Keratinocyte (primary cell): ENCODE measurements around the gene CENPT. TPM values are rescaled to one million over a fixed set of nuclear protein-coding genes. Genes with fewer than 3 reads are reported as not detected.

Experiments
- DNase-seq: peaks from one replicate; pipeline ENCODE4 v3.0.0-alpha.2; 2011; ENCODE audit warnings: low read depth, missing footprints, low spot score
- FAIRE-seq: peaks from 2 replicates; lab custom pipeline; 2011; peaks lifted over from hg19 to GRCh38; lab: Jason Lieb, UNC
- H2AFZ ChIP-seq: 2 replicates; pipeline ENCODE4 v1.6.0; 2012; ENCODE audit warnings: low read length, control low read depth, inconsistent platforms; ENCODE audit not compliant: control insufficient read depth
- H3K27ac ChIP-seq: 2 replicates; pipeline ENCODE4 v1.5.1; 2011; ENCODE audit warnings: low read length; ENCODE audit not compliant: control insufficient read depth, insufficient read depth
- H3K27me3 ChIP-seq: 3 replicates; pipeline ENCODE4 v1.6.0; 2011; ENCODE audit warnings: low read length; ENCODE audit not compliant: control insufficient read depth, insufficient read depth; ENCODE audit errors: extremely low read depth
- H3K36me3 ChIP-seq, 2 experiments: 2 replicates in 1 of 2; 3 replicates in 1 of 2; pipeline ENCODE4 v1.5.1; 2011; ENCODE audit warnings: low read length in 2 of 2, mild to moderate bottlenecking in 1 of 2; ENCODE audit not compliant: control insufficient read depth in 2 of 2, insufficient read depth in 2 of 2; ENCODE audit errors: extremely low read depth in 1 of 2
- H3K4me1 ChIP-seq: 3 replicates; pipeline ENCODE4 v1.5.1; 2011; ENCODE audit warnings: low read length; ENCODE audit not compliant: control insufficient read depth, insufficient read depth; ENCODE audit errors: extremely low read depth
- H3K4me2 ChIP-seq: 3 replicates; pipeline ENCODE4 v1.6.0; 2011; ENCODE audit warnings: low read depth, low read length; ENCODE audit not compliant: control insufficient read depth, insufficient read depth; ENCODE audit errors: extremely low read depth
- H3K4me3 ChIP-seq, 3 experiments: fragments of 200-600 bp in 1 of 3; sonication (generic) in 1 of 3; 2 replicates in 2 of 3; 3 replicates in 1 of 3; pipeline ENCODE4 v1.5.1; 2011 to 2016; ENCODE audit warnings: low read length in 3 of 3, mild to moderate bottlenecking in 3 of 3, control low read depth in 2 of 3, inconsistent platforms in 1 of 3, low read depth in 1 of 3, mixed read lengths in 1 of 3, mixed run types in 1 of 3, moderate library complexity in 1 of 3; ENCODE audit not compliant: control insufficient read depth in 2 of 3, insufficient read depth in 2 of 3; ENCODE audit errors: extremely low read depth in 1 of 3
- H3K79me2 ChIP-seq: 2 replicates; pipeline ENCODE4 v1.6.0; 2012; ENCODE audit warnings: low read length; ENCODE audit not compliant: control insufficient read depth, insufficient read depth
- H3K9ac ChIP-seq: 3 replicates; pipeline ENCODE4 v1.6.0; 2011; ENCODE audit warnings: low read length; ENCODE audit not compliant: control insufficient read depth, insufficient read depth; ENCODE audit errors: extremely low read depth
- H3K9me1 ChIP-seq: 3 replicates; pipeline ENCODE4 v1.6.0; 2011; ENCODE audit warnings: low read length; ENCODE audit not compliant: control insufficient read depth, insufficient read depth; ENCODE audit errors: extremely low read depth
- H3K9me3 ChIP-seq: 2 replicates; pipeline ENCODE4 v1.5.1; 2012; ENCODE audit warnings: low read depth, low read length; ENCODE audit not compliant: control insufficient read depth
- H4K20me1 ChIP-seq: 3 replicates; pipeline ENCODE4 v1.6.0; 2011; ENCODE audit warnings: low read length; ENCODE audit not compliant: control insufficient read depth, insufficient read depth; ENCODE audit errors: extremely low read depth
- EZH2 ChIP-seq: IDR thresholded peaks from one replicate; pipeline ENCODE4 v1.6.1; 2012; ENCODE audit warnings: inconsistent platforms, mild to moderate bottlenecking, low read length, moderate library complexity
- dilution Hi-C: fragments of 300-500 bp; cut with MboI; formaldehyde crosslinking; loops from one replicate; pipeline ENCODE4 v1.7.0; 2020; ENCODE audit warnings: low sequenced_read_pairs; ENCODE audit not compliant: extremely low pct_ligation_motif_present
- polyA plus RNA-seq, 5 experiments: library from polyadenylated mRNA; depleted of rRNA in 3 of 5; stranded (reverse) in 3 of 5; stranded (forward) in 1 of 5; unstranded in 1 of 5; fragments of >200 nt; gene quantifications; 1 replicate in 1 of 5; 2 replicates in 3 of 5; 3 replicates in 1 of 5; pipeline versions ENCODE4 v1.2.1 to v1.2.3, GENCODE V29; 2011 to 2012; ENCODE audit warnings: missing spikeins in 2 of 5, low read depth in 1 of 5, low replicate concordance in 1 of 5
- TF ChIP-seq, protein P1 (sequence below), 3 experiments: IDR thresholded peaks in 1 of 3; conservative IDR thresholded peaks in 1 of 3; optimal IDR thresholded peaks in 1 of 3; 2 replicates in 2 of 3; 3 replicates in 1 of 3; pipeline versions ENCODE3 to v1.5.1; 2011; ENCODE audit warnings: low read length in 3 of 3, mild to moderate bottlenecking in 3 of 3, moderate library complexity in 2 of 3, control low read depth in 1 of 3, inconsistent platforms in 1 of 3; ENCODE audit not compliant: insufficient read depth in 2 of 3; ENCODE audit errors: extremely low read depth in 1 of 3

CENPT gene
- polyA plus RNA-seq, 1 donor (not counting 4 experiments of a cell fraction or from before 2014, with no cell fraction given) = 30.1 TPM

DNA sequence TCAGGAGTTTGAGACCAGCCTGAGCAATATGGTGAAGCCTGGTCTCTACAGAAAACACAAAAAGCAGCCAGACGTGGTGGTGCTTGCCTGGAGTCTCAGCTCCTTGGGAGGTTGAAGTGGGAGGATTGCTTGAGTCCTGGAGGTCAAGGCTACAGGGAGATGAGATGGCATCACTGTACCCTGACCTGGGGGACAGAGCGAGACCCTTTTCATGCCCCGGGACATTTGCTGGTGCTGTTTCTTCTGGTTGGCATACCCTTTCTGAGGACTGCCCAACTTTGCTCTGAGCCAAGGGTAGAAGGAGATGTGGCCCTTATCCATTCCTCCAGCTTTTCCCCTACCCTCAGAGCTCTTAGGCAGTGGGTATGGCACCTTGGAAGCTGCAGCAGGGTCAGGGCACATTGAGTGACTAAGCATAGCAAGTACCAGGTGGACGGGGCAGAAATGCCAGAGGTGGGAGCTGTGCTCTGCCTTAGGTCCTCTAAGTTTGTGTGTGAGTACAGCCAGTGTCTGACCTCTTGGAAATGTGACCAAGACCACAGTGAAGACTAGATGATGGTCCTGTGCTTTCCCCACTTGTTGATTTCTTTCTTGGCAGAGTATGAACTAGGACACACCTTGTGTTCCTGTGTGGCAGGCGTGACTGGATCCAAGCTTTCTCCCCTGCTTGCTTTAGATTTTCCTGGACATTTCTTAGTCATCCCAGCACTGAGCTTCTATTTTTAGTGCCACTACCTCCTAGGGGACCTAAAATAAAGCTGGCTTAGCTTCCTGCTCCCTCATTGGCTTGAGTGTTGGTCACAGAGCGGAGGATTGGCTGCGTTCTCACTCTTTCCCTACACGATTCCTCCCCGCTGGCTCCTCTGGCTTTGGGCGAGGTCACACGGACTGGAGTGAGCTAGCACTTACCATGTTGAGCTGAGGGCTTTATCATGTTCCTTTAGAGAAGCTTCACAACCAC lies 15.4 kb upstream of the CENPT start:
- Histone ChIP-seq H3K4me3 (no peak overlapping the region), H3K9me3 (no peaks in the 10 kb centered on the region), H2AFZ (no peak overlapping the region), H3K27ac (peak overlapping the region; percentile 48), H3K4me1 (peaks cover 25% of the 10 kb centered on the region), H4K20me1 (peaks cover 32% of the 10 kb centered on the region), H3K9me1 (peaks cover 5% of the 10 kb centered on the region), H3K79me2 (peaks cover 70% of the 10 kb centered on the region), H3K9ac (peak overlapping the region; percentile 8), H3K27me3 (no peaks in the 10 kb centered on the region), H3K36me3 (peaks cover 20 to 60% of the 10 kb centered on the region in 2 experiments), H3K4me2 (no peak overlapping the region)
- no peak for TF ChIP-seq EZH2
- TF ChIP-seq, protein P1, sequence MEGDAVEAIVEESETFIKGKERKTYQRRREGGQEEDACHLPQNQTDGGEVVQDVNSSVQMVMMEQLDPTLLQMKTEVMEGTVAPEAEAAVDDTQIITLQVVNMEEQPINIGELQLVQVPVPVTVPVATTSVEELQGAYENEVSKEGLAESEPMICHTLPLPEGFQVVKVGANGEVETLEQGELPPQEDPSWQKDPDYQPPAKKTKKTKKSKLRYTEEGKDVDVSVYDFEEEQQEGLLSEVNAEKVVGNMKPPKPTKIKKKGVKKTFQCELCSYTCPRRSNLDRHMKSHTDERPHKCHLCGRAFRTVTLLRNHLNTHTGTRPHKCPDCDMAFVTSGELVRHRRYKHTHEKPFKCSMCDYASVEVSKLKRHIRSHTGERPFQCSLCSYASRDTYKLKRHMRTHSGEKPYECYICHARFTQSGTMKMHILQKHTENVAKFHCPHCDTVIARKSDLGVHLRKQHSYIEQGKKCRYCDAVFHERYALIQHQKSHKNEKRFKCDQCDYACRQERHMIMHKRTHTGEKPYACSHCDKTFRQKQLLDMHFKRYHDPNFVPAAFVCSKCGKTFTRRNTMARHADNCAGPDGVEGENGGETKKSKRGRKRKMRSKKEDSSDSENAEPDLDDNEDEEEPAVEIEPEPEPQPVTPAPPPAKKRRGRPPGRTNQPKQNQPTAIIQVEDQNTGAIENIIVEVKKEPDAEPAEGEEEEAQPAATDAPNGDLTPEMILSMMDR (optimal IDR thresholded peaks at IDR 0.05 in 1 of 3, IDR thresholded peaks at IDR 0.05 in 1 of 3, conservative IDR thresholded peaks at IDR 0.05 in 1 of 3; ENCODE audit: extremely low read depth in 1 of 3, insufficient read depth in 2 of 3, low read length in 3 of 3) = no peak
- dilution Hi-C loops = no loop called here
- DNase-seq (no peak), FAIRE-seq (no peak)

DNA sequence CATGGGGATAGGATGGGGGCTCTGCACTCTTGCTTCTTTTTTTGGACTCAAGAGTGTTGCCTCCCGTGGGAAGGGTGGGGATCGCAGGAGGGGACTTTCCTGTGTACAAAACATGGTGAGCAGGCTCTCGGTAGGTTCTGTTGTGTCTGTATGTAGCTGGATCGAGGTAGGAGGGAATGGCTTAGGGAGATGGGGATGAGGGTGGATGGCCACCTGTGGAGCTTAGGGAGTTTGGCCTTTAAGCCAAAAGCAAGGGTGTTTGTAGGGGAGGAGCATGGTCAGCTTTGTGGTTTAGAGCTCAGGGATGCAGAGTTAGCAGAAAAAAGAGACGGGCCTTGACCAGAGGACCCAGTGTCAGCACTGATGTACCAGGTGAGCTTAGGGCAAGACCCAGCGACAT lies 14.4 kb upstream of the CENPT start:
- no peaks in the 10 kb centered on the region for H3K27me3 ChIP-seq
- peak overlapping the region; percentile 32 for H3K27ac ChIP-seq
- peaks cover 37% of the 10 kb centered on the region for H4K20me1 ChIP-seq
- no peak for TF ChIP-seq EZH2
- TF ChIP-seq, protein P1 (optimal IDR thresholded peaks at IDR 0.05 in 1 of 3, IDR thresholded peaks at IDR 0.05 in 1 of 3, conservative IDR thresholded peaks at IDR 0.05 in 1 of 3; ENCODE audit: extremely low read depth in 1 of 3, insufficient read depth in 2 of 3, low read length in 3 of 3) = no peak
- peaks cover 78% of the 10 kb centered on the region for H3K79me2 ChIP-seq
- dilution Hi-C loops = no loop called here
- H3K36me3 ChIP-seq = peaks cover 16 to 52% of the 10 kb centered on the region in 2 experiments
- H3K9ac ChIP-seq = no peak overlapping the region
- FAIRE-seq (no peak), DNase-seq (no peak)
- H3K4me3 ChIP-seq = no peak overlapping the region
- no peak overlapping the region for H3K4me2 ChIP-seq
- no peak overlapping the region for H2AFZ ChIP-seq
- peaks cover 6% of the 10 kb centered on the region for H3K9me1 ChIP-seq
- H3K4me1 ChIP-seq = peaks cover 34% of the 10 kb centered on the region
- no peaks in the 10 kb centered on the region for H3K9me3 ChIP-seq
